Measurements from ENCODE around the gene MT1E.
"Not testable (repeated sequence)": the region's sequence is repeated elsewhere in the genome, so short reads cannot be mapped to it uniquely, and the experiment has no call there.

The MT1E gene

GRCh38 chr16:56611281-56611833 is 14.2 kb upstream of the MT1E start:
- peaks cover 83% of the 10 kb centered on the region for H3K4me1 Mint-ChIP-seq
- H3K9me3 Mint-ChIP-seq = no peaks in the 10 kb centered on the region
- H3K4me3 Mint-ChIP-seq = peak overlapping the region; percentile 55
- peak overlapping the region; percentile 99 for H3K27ac Mint-ChIP-seq
- ATAC-seq (no peak), DNase-seq (peak; percentile 25)
- H3K27me3 Mint-ChIP-seq = peaks cover 2% of the 10 kb centered on the region
- peaks cover 2% of the 10 kb centered on the region for H3K36me3 Mint-ChIP-seq (ENCODE audit: low read depth)

- peaks cover 18% of the 10 kb centered on the region for H3K27me3 Mint-ChIP-seq
- peak overlapping the region; percentile 94 for H3K27ac Mint-ChIP-seq
- H3K36me3 Mint-ChIP-seq (ENCODE audit: low read depth) = peaks cover 2% of the 10 kb centered on the region
- H3K4me1 Mint-ChIP-seq = peaks cover 75% of the 10 kb centered on the region
- H3K9me3 Mint-ChIP-seq = no peaks in the 10 kb centered on the region
- no peak for DNase-seq
- ATAC-seq = no peak
- H3K4me3 Mint-ChIP-seq = peak overlapping the region; percentile 54
Observed at GRCh38 chr16:56613706-56614105, 11.9 kb upstream of the MT1E start.

- DNase-seq (peak; percentile 30), ATAC-seq (peak; percentile 71)
- H3K27me3 Mint-ChIP-seq = peaks cover 21% of the 10 kb centered on the region
- H3K4me1 Mint-ChIP-seq = peaks cover 71% of the 10 kb centered on the region
- no peaks in the 10 kb centered on the region for H3K36me3 Mint-ChIP-seq (ENCODE audit: low read depth)
- H3K9me3 Mint-ChIP-seq = no peaks in the 10 kb centered on the region
- peak overlapping the region; percentile 54 for H3K4me3 Mint-ChIP-seq
- peak overlapping the region; percentile 94 for H3K27ac Mint-ChIP-seq
Observed at GRCh38 chr16:56614549-56614991, 11.0 kb upstream of the MT1E start.

- Mint-ChIP-seq H3K27ac (no peak overlapping the region), H3K4me1 (peaks cover 63% of the 10 kb centered on the region), H3K27me3 (peaks cover 21% of the 10 kb centered on the region), H3K36me3 (ENCODE audit: low read depth) (no peaks in the 10 kb centered on the region), H3K4me3 (no peak overlapping the region), H3K9me3 (no peaks in the 10 kb centered on the region)
- ATAC-seq (no peak), DNase-seq (no peak)
Observed at GRCh38 chr16:56615353-56615752, 10.2 kb upstream of the MT1E start.

GRCh38 chr16:56616608-56617211 is 8.9 kb upstream of the MT1E start:
- no peaks in the 10 kb centered on the region for H3K36me3 Mint-ChIP-seq (ENCODE audit: low read depth)
- ATAC-seq (no peak), DNase-seq (no peak)
- H3K4me3 Mint-ChIP-seq = peak overlapping the region; percentile 63
- H3K9me3 Mint-ChIP-seq = no peaks in the 10 kb centered on the region
- H3K27me3 Mint-ChIP-seq = peaks cover 21% of the 10 kb centered on the region
- no peak overlapping the region for H3K27ac Mint-ChIP-seq
- H3K4me1 Mint-ChIP-seq = peaks cover 49% of the 10 kb centered on the region

GRCh38 chr16:56617212-56618085 is 8.1 kb upstream of the MT1E start:
- Mint-ChIP-seq H3K27ac (no peak overlapping the region), H3K4me1 (peaks cover 43% of the 10 kb centered on the region), H3K36me3 (ENCODE audit: low read depth) (no peaks in the 10 kb centered on the region), H3K9me3 (no peaks in the 10 kb centered on the region), H3K4me3 (peak overlapping the region; percentile 63), H3K27me3 (peaks cover 20% of the 10 kb centered on the region)
- peak; percentile 31 for ATAC-seq
- DNase-seq = peak; percentile 51

- H3K36me3 Mint-ChIP-seq (ENCODE audit: low read depth) = no peaks in the 10 kb centered on the region
- H3K4me3 Mint-ChIP-seq = no peak overlapping the region
- peaks cover 19% of the 10 kb centered on the region for H3K27me3 Mint-ChIP-seq
Observed at GRCh38 chr16:56618138-56618537, 7.4 kb upstream of the MT1E start.

GRCh38 chr16:56620339-56620897 is 5.2 kb upstream of the MT1E start:
- H3K27ac Mint-ChIP-seq = no peak overlapping the region
- no peak overlapping the region for H3K4me3 Mint-ChIP-seq
- H3K27me3 Mint-ChIP-seq = peaks cover 27% of the 10 kb centered on the region
- DNase-seq = no peak
- no peak for ATAC-seq
- H3K9me3 Mint-ChIP-seq = no peaks in the 10 kb centered on the region
- H3K36me3 Mint-ChIP-seq (ENCODE audit: low read depth) = no peaks in the 10 kb centered on the region
- H3K4me1 Mint-ChIP-seq = peaks cover 22% of the 10 kb centered on the region

More at GRCh38 chr16:56618138-56618537, 7.4 kb upstream of the MT1E start:
- DNase-seq (no peak), ATAC-seq (no peak)
- Mint-ChIP-seq H3K27ac (no peak overlapping the region), H3K9me3 (no peaks in the 10 kb centered on the region), H3K4me1 (peaks cover 37% of the 10 kb centered on the region)

GRCh38 chr16:56621665-56622445 is 3.7 kb upstream of the MT1E start:
- not testable (repeated sequence) for H3K36me3 Mint-ChIP-seq (ENCODE audit: low read depth); H3K4me3 Mint-ChIP-seq; DNase-seq; ATAC-seq; H3K27ac Mint-ChIP-seq; H3K9me3 Mint-ChIP-seq
- Mint-ChIP-seq H3K27me3 (peaks cover 25% of the 10 kb centered on the region), H3K4me1 (peaks cover 24% of the 10 kb centered on the region)

- H3K36me3 Mint-ChIP-seq (ENCODE audit: low read depth) = not testable (repeated sequence)
Observed at GRCh38 chr16:56623184-56623583, 2.4 kb upstream of the MT1E start.

GRCh38 chr16:56623637-56624036 is 1.9 kb upstream of the MT1E start:
- H3K27ac Mint-ChIP-seq = no peak overlapping the region
- H3K27me3 Mint-ChIP-seq = peaks cover 17% of the 10 kb centered on the region
- H3K4me3 Mint-ChIP-seq = no peak overlapping the region
- H3K9me3 Mint-ChIP-seq = no peaks in the 10 kb centered on the region
- DNase-seq (no peak), ATAC-seq (no peak)
- H3K4me1 Mint-ChIP-seq = peaks cover 17% of the 10 kb centered on the region
- H3K36me3 Mint-ChIP-seq (ENCODE audit: low read depth) = no peaks in the 10 kb centered on the region

More at GRCh38 chr16:56623184-56623583, 2.4 kb upstream of the MT1E start:
- not testable (repeated sequence) for H3K9me3 Mint-ChIP-seq, H3K4me3 Mint-ChIP-seq, H3K27ac Mint-ChIP-seq, DNase-seq, ATAC-seq
- H3K4me1 Mint-ChIP-seq = peaks cover 17% of the 10 kb centered on the region
- peaks cover 20% of the 10 kb centered on the region for H3K27me3 Mint-ChIP-seq

GRCh38 chr16:56625943-56626654 is 518 bp downstream of the MT1E start:
- DNase-seq = no peak
- ATAC-seq = peak; percentile 41
- Mint-ChIP-seq H3K27me3 (peaks cover 26% of the 10 kb centered on the region), H3K9me3 (no peaks in the 10 kb centered on the region), H3K4me1 (peaks cover 20% of the 10 kb centered on the region), H3K36me3 (ENCODE audit: low read depth) (no peaks in the 10 kb centered on the region), H3K4me3 (peak overlapping the region; percentile 82), H3K27ac (peak overlapping the region; percentile 47)

GRCh38 chr16:56626685-56627084 is 1.1 kb downstream of the MT1E start:
- Mint-ChIP-seq H3K9me3 (no peaks in the 10 kb centered on the region), H3K4me1 (peaks cover 21% of the 10 kb centered on the region), H3K27ac (no peak overlapping the region), H3K36me3 (ENCODE audit: low read depth) (no peaks in the 10 kb centered on the region), H3K27me3 (peaks cover 31% of the 10 kb centered on the region), H3K4me3 (peak overlapping the region; percentile 82)
- ATAC-seq = no peak
- DNase-seq = no peak
